GM19240 (cell line): ENCODE results near the gene KCNK15.
"Not testable (repeated sequence)": the region's sequence is repeated elsewhere in the genome, so short reads cannot be mapped to it uniquely, and the experiment has no call there.

ENCODE experiments used
- DNase-seq: peaks from one replicate; pipeline ENCODE4 v3.0.0; 2011; ENCODE audit warnings: low spot score; ENCODE audit not compliant: insufficient read length

The KCNK15 gene

GRCh38 chr20:44745598-44746366 lies at the start of gene KCNK15:
Gene KCNK15 (plus strand): TSS chr20:44745865. CDS start chr20:44745911, 46 bp downstream.
- no peak for DNase-seq

- no peak for DNase-seq
Measured at GRCh38 chr20:44696315-44696714, 49.4 kb upstream of the KCNK15 start.

GRCh38 chr20:44697041-44697440 lies 48.6 kb upstream of the KCNK15 start:
- not testable (repeated sequence) for DNase-seq

- no peak for DNase-seq
Measured at GRCh38 chr20:44698351-44698750, 47.3 kb upstream of the KCNK15 start.

- no peak for DNase-seq
Measured at GRCh38 chr20:44700306-44700705, 45.4 kb upstream of the KCNK15 start.

DNA sequence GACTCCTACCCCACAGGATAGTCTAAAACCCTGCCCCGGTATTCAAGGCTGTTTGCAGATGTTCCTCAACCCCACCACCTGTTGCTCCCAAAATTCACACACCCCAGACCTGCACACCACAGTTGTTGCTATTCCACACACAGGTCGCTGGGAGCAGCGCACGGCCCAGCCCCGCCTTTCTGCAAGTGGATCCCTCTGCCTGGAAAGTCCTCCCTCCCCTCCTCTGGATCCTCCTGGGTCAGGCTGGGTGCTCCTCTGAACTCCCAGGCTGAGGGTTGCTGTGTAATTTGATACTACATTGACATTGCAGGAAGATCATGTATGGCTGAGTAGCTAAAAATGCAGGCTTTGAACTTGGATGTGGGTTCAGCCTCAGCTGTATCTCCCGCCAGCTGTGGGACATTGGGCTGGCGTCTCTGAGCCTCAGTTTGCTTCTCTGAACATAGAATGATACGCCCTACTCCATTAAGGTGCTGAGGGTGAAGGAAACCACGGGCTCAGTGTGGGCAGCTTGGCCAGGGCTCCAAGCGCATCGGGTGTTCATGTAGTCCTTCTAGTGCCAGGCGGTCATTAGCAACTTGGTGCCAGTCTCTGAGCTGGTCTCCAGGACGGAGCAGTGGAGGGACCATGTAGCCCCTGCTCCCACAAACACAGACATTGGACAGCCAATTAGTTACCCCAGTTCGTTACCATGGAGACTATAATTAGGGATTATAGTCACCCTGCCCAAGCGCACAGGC lies 44.4 kb upstream of the KCNK15 start:
- DNase-seq, result no peak

GRCh38 chr20:44701858-44702256 lies 43.8 kb upstream of the KCNK15 start:
- no peak for DNase-seq

DNA sequence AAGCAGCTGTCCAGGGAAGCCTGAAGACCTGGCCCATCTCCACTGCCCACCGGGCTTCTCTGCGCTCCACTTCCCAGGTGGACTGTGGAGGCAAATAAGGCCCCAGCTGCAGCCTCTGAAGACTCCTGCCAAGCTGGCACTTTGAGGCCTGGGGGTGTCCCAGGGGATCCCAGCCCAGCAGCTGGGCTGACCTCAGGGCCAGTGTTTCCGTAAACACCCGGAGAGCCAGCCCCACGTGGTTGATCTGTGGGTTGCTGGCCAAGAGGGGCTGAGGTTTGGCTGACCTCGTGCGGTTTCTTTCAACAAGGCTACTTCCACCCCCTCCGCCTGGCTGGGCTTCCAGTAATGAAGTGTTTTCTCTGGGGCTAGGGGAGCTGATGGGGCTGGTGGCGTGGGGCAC lies 42.9 kb upstream of the KCNK15 start:
- no peak for DNase-seq

DNA sequence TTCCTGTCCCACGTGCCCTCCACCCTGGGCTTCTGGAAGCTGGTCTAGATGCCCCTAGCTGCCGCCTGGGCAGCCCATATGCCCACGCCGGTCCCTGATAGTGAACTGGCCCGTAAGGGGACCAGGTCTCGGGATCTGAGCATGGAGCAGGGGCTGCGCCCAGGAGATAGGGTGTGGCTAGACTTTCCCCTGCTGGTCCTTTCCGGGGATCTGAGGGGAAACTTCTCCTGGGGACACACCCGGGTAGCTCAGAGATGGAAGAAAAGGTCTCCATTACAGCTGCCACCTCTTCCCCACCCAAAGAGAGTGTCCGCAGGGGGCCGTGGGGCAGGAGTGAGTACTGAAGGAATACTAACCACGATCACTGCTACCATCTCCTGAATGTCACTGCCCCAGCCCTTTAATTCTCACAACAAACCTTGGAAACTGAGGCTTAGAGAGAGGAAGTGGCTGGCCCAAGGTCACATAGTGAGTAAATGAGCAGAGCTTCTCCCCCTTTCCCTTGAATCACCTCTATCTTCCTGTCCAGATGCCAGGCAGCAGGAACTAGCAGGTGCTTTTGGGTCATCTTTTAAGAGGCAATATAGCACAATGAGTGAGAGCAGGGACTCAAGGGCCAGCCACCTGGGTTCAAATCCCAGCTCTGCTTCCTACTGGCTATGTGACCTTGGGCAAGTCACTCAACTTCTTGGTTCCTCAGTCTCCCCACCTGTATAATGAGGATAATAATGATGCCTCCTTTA lies 42.3 kb upstream of the KCNK15 start:
- DNase-seq, result no peak

DNA sequence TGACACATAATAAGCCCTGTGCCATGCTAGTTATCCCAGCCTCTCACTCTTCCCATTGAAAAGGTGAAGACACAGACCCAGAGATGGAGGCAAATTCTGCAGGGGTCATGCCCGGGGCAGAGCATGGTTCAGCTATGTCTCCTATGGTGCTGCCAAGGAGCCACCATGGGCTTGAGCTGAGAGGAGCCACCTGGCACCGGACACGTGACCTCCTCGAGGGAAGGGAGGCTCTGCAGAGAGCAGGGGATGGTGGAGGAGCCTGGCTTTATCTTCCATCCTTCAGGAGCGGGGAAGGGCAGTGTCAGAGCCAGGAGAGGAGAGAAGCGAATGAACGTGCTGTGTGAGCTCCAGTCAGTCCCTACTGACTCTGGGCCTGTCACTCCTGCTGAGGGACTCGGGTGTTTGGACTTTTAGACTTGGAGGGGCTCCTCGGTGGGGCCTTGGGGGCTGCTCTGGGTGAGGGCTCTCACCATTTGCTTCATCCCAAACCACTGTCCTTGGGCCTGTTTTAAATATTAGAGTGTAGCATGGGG lies 41.6 kb upstream of the KCNK15 start:
- no peak for DNase-seq

DNA sequence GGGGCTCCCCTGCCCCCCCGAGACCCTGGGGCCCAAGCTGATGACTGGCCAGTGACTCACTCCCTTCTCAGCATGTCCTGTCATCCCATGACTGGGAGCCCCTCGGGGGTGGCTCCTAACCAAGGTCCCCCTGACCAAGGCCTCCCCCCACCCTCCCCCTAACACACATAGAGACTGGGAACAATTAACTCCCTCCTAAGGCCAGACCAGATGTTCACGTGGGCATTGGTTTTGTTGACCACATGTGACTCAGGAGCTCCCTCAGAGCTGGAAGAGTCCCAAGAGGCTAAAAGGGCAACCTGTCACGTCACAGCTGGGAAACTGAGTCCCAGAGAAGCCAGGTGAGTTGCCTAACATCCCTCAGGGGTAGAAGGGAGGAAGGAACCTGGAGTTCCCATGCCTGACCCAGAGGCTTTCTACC lies 41.1 kb upstream of the KCNK15 start:
- no peak for DNase-seq

- no peak for DNase-seq
Measured at GRCh38 chr20:44705364-44706094, 40.1 kb upstream of the KCNK15 start.

- no peak for DNase-seq
Measured at GRCh38 chr20:44706301-44707017, 39.2 kb upstream of the KCNK15 start.

GRCh38 chr20:44707018-44707579 lies 38.6 kb upstream of the KCNK15 start:
- no peak for DNase-seq

DNA sequence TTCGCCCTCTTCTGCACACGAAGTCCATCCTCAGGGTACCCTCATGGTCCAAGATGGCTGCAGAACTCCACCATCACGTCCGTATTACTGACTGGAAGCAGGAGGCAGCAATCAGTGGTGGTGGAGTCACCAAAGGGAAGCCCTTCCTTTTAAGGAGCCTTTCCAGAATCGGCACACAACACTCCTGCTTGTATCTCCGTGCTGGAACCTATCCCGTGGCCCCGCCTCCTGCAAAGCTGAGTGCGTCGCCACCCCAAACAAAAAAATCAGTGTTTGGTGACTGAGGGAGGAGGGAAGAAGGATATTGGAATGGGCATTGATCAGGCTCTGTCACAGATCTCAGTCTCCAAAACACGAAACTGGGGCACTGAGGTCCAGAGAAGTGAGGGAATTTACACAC lies 36.3 kb upstream of the KCNK15 start:
- DNase-seq, result no peak

GRCh38 chr20:44709797-44710196 lies 35.9 kb upstream of the KCNK15 start:
- no peak for DNase-seq

- no peak for DNase-seq
Measured at GRCh38 chr20:44711237-44711636, 34.4 kb upstream of the KCNK15 start.

DNA sequence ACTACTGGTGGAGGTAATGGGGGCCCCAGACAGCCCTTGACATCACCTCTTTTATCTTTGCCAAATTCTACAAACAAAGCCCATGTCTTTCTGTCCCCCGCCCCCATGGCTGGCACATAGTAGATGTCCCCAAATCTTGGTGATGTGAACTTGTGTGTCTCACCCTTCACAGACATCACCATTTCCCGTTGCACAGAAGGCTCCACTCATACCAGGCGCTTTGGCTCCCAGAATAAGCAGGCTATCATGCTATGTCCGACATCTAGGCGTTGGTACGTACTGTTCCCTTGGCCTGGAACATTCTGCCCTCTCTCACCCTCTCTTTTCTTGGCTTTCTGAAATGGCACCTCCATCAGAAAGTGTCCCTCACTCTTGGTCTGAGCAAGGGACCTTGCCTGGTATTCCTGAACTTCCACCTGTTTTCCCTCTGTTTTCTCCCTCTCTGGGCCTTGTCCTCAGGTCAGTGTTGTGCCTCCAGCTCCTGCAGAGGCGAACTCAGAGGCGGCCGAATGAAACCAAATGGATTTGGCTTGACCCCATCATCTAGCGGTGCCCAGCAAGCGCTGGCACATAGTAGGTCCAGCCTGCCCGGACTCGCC lies 31.5 kb upstream of the KCNK15 start:
- no peak for DNase-seq

- DNase-seq, result no peak
Measured at GRCh38 chr20:44714701-44715498, 30.8 kb upstream of the KCNK15 start, which contains the start of gene CCN5. Gene CCN5 (plus strand): TSS chr20:44715369. CDS start chr20:44715391, 22 bp downstream.
